Amniotic stem cell (primary cell): Measurements from ENCODE around the gene BPIFA2.
"Not testable (repeated sequence)": the region's sequence is repeated elsewhere in the genome, so short reads cannot be mapped to it uniquely, and the experiment has no call there.

Experiments used
- DNase-seq: peaks from one replicate; lab custom pipeline; 2025; lab: John Stamatoyannopoulos, UW

Gene BPIFA2, protein sequence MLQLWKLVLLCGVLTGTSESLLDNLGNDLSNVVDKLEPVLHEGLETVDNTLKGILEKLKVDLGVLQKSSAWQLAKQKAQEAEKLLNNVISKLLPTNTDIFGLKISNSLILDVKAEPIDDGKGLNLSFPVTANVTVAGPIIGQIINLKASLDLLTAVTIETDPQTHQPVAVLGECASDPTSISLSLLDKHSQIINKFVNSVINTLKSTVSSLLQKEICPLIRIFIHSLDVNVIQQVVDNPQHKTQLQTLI

DNA sequence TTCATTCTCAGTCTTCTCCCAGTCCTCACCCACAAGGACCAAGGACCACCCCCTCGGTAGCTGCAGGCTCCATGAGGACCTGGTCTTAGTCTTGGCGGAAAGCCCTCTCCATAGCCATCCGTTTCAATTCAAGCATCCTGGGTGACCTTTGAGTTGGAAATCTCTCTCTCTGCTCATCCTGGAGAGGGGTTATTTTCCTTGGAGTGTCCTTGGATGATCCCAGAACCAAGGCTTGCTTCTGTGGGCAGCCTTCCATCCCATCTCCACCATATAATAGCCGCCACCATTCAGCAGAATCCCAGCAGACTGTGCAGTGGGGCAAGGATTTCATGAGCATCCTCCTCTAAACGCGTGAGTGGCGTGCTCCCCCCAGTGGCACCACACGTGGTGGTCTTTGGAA lies at the start of gene BPIFA2:
BPIFA2 (plus strand) TSS at position 301 of the 400 bp plus-strand sequence. CDS start 987 bp downstream, outside the sequence.
- no peak for DNase-seq

DNA sequence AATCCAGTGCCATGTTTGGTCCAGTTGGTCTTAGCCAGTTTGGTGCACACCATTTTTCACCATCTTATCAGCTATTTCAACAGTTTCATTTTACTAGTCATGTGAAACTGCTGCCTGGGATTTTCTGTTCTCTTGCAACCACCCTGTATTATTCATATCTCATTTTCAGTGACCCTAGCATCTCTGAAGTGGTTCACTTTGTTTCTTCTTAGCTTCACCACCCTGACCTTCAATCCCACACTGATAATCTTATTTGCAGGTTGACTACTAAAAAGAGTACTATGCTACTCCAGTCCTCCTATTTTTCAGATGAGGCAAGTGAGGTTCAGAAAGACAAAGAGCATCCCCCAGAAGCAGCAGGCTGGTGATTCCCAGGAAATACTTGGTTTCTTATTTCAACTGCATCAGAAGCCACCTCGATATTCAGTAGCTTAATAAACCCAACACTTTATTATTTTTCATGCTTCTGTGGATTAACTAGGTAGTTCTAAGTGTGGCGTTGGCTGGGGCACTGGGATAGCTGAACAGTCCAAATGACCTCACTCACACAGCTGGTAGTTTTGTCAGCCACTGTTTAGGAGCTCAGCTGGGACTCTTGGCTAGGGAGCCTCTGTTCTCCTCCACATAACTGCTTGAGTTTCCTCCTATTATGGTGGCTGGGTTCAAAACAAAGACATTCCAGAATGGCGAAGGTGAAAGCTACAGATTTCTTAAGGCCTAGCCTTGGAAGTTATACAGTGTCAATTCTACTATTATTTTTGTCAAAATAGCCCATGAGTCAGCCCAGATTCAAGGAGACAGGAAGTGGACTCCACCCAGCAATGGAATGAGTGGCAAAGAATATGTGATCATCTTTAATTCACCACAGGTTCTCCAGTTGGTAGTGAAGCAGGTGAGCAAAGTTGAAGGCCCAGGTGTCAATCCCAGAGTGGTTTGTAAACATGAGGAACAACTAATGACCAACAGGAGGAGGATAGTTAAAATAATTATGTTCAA lies 47.9 kb upstream of the BPIFA2 start:
- no peak for DNase-seq

DNA sequence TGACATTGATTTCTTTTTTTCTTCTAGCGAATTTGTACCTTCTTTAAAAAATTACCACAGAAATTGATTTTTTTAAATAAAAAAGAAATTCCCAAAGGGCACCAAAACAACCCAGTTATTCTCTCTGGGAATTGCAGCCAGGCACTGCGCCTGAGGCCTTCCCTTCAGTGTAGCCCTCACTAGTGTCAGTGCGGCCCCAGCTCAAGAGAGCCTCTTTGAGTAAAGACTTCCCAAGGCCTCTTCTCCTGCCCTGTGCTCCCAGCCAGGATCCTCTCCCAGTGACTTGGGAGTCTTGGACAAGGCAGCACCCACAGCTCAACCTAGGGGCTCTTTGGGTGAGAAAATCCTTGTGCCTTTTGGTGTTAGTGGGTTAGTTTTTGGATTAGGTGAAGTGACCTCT lies 47.0 kb upstream of the BPIFA2 start:
- no peak for DNase-seq

DNA sequence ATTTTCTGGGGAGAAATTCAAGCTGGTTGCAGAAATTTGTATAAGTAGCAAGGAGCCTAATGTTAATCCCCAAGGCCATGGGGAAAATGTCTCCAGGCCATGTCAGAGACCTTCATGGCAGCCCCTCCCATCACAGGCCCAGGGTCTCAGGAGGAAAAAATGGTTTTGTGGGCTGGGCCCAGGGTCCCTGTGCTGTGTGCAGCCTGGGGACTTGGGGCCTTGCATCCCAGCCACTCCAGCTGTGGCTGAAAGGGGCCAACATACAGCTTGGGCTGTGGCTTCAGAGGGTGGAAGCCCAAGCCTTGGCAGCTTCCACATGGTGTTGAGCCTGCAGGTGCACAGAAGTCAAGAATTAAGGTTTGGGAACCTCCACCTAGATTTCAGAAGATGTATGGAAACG lies 45.7 kb upstream of the BPIFA2 start:
- not testable (repeated sequence) for DNase-seq

DNA sequence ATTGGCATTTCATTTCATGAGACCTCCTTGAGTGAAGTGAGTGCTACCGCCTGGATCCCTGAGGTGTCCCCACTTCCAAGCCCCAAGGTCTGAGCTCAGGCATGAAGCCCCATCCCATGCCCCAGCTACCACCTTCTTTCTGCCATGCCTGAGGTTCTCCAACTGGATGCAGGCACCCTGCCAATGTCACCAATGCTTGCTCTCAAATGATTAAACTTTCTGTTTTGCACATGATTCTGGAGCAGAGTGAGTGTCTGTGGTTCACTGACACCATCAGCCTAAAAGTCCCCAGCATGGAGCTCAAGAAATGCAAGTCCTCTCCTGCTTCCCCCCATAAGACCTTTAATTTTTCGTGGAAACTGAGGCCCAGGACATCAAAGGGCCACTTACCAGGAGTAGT lies 43.7 kb upstream of the BPIFA2 start:
- DNase-seq, result no peak

DNA sequence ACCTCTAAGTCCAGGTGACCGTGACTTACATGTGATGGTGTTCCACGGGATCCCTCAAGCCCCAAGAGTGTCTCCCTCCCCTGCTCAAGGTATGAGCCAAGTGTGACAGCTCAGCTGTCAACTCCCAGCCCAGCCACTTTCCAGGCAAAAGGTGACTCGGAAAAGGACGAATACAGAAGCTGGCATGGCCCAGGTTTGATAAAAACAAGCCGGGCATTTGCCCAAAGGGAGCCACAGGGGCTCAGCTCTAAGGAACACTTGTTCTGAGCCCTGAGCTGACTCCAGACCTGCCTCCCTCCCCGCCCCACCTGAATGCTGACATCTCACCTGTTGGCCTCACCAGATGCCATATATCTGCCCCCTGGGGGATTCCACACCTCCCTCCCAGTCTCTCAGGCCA lies 43.0 kb upstream of the BPIFA2 start:
- no peak for DNase-seq

DNA sequence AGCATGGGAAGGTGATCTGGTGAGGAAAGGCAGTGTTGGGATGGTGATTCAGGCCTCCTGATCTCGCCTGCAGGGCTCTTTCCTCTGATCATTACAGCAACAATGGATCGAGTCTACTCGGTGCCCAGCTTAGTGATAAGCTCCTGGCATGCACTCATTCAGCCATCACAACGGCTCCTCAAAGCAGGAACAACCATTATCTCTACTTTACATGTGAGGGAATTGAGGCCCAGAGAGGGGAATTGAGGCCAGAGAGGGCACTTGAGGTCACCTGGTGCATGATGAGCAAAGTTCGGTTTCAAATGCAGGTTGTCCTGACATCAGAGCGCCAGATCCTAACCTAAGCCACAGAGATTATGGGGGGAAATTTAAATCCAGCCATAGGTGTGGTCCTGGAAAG lies 42.0 kb upstream of the BPIFA2 start:
- no peak for DNase-seq

DNA sequence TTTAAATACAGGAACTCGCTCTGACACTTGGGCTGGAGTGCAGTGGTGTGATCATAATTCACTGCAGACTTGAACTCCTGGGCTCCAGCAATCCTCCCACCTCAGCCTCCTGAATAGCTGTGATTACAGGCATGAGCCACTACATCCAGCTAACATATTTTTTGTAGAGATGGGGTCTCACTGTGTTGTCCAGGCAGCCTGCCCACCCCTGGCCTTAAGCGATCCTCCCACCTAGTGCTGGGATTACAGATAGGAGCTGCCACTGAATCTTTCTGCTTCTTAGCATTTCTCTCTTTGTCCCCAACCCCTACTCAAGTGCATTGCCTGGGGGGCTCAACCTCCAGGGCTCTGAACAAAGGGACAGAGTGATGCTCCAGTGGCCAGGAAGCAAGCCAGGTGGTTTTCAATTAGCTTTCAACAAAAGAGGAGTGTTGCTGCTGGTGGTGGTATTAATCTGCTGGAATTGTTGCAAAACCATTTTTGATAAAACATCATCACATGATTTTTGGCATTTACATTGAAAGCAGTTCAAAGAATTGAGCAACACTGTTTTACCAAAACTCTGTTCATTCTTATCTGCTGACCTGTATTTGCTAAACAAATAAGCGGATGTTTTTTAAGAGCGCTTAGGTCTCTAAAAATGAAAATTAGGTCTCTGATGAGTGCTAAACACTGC lies 40.4 kb upstream of the BPIFA2 start:
- DNase-seq, result no peak

DNA sequence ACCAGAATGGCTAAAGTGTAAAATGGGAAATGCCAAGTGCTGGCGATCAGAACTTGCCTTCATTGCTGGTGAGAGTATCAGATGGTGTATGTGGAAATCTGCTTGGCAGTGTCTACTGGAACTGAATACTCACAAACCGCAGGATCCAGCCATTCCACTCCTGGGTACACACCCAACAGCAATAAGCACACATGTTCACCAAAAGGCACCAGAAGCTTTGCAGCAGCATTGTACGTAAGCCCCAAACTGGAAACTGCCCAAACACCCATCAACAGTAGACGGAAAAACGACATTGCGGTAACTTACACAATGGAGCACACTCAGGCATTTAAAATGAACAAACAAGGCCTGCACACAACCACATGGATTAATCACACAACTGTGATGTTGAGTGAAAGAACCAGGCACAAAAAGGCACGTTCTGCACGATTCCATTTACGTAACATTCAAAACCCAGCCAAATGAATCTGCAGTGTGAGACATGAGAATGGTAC lies 37.3 kb upstream of the BPIFA2 start:
- DNase-seq, result no peak

DNA sequence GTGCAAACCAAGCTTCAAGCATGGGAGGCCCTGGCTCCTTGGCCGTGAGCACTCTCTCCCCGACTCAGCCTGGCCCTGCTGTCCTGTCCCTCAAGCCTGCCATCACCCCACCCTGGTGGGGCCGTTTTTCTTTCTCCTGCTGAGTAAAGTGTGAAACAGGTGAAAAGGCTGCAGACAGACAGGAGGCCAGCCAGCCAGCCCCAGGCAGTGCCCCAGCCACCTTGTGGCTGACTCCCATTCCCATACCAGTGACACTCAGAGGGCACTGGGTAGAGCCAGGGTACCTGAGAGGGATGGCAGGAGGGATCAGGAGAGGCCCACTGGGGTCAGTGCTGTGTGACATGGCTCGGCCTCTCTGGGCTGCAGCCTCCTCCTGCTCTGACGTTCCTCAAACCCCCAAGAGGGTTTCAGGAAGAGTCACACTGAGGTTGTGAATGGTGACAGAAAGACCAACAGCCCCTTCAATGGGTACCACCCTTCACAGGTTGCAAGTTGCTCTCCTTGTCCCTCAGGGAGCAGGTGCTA lies 35.9 kb upstream of the BPIFA2 start:
- DNase-seq, result no peak

DNA sequence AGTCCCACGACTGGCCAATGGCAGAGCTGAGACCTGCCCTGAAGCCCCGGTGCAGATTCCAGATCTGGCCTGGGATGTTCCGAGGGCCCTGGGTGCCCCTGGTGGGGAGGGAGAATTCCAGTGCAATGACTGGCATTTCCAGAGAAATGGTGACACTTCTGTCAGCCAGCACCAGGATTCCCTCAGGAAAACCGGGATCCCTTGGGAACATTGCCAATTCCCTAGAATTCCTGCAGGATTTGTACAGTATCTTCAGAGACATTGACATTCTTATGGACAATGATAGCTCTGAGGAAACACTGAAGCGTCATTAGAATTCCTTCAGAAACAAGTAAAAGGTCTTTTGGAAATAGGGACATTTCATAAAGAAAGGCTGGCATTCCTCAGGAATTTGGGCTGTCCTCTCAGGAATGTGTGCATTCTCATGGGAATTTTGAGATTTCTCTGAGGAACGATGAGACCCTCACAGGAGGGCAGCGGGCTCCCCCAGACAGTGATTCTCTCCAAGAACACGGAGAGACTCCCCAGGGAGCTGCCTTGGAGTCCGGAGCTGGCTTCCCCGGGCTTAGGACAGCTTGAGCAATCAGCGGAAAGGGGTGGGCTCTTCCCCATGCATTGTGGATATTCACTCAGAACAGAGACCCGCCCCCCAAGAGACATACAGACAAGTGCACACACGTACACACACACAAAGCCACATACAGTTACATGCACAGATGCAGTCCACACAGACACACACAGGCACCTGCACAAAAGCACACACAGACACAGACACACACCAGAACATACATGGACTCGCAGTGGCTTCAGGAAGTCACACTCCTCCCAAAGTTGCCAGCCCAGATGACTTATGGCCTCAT lies 35.2 kb upstream of the BPIFA2 start:
- no peak for DNase-seq

DNA sequence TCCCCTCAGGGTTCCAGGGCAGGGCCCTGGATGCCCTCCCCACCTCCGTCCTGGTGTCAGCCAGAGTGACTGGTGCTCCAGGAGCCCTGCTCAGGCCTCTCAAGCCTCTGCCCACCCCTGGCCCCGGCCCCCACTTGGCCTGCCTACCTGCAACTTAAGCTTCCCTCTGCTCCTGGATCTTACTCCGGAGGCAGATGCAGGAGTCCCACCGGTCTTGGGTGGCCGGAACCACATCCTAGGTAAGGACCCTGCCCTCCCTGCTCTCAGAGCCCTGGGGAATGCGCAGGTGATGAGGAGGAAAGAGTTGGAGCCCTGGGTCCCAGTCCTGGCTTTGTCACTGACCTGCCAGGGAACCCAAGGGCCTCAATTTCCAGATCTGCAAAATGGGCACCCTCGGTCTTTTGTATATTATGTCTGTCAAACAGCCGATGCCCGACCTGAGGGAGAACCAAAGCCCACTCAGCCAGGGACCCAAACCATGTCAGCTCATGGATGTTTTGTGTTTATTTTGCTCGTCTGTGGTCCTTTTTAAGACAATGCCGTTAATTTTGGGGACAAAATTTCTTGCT lies 34.5 kb upstream of the BPIFA2 start:
- DNase-seq, result no peak

DNA sequence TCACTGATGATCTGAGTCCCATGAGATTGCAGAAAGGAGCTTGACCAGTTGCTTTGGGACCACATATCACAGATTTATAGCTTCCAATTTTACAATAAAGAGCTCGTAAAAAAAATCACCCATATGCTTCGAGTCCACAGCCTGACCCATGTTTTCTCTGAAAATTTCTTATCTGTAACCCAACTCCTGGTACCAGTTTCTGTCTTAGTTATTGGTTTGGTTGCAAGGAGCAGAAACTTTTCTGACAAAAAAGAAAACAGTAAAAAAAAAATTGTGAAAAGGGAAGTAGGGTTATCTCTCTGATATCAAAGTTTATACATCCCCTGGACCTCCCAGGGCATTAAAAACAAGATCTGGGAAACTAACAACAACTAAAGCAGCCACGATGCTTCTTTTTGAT lies 30.8 kb upstream of the BPIFA2 start:
- no peak for DNase-seq

DNA sequence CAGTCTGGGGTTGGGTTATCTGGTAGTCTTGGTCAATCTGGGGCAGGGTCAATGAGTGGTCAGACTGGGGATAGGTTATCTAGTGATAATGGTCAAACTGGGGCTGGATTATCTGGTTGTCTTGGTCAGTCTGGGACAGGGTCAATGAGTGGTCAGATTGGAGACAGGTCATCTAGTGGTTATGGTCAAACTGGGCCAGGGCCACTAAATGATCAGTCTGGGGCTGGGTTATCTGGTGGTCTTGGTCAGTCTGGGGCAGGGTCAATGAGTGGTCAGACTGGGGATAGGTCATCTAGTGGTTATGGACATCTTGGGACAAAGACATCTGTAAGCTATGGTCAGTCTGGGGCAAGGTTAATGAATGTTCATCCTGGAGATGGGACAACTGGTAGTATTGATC lies 28.5 kb upstream of the BPIFA2 start:
- DNase-seq, result no peak

DNA sequence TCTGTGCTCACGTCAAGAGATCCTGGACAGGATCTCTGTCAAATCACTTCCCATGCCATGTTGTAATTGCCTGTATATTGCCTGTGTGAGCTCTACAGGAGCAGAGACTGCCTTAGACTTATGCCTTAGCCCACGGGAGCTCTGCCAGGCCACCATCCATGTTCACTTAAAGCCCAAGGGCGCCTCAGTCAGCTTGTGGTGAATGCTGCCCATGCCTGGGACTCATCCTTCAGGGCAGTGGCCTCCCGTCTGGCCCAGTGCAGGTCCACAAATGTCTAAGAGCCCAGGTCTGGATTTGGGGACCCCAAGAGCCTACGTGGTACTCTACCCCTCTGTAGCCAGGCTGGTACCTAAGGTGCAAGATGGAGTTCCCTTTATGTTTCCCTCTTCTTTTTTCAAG lies 22.4 kb upstream of the BPIFA2 start:
- DNase-seq, result no peak

DNA sequence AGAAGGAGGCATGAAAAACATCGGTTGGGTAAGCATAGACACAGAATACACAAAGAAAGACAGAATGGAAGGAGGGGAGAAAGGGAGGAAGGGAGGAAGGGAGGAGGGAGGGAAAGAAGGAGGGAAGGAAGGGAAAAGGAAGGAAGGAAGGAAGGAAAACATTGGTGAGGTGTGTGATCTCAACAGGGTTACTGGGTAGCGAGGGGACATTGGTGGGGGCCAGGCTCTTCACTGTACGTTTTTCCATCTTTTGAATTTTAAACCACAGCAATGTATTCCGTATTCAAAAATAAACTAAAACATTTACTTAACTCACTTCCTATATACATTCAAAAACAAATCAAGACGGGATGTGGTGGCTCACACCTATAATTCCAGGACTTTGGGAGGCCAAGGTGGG lies 20.7 kb upstream of the BPIFA2 start:
- DNase-seq, result no peak

DNA sequence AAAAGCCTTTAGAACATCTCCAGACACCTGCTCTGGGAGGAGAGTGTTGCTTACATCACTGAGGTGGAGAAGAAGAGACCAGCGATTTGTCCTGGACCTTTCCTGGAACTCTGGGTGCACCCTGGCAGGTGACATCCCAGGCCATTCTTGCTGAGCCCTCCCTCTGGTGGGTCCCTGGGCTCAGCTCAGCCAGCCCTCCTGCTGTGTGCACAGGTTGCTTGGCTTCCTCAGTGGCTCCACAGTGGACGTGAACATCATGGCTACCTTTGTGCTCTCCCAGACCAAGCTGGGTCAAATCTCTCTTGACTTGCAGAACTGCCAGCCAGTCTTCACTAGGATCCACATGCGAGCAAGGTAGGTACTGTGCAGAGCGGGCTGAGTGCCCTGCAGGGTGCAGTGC lies 19.9 kb upstream of the BPIFA2 start:
- DNase-seq, result no peak

DNA sequence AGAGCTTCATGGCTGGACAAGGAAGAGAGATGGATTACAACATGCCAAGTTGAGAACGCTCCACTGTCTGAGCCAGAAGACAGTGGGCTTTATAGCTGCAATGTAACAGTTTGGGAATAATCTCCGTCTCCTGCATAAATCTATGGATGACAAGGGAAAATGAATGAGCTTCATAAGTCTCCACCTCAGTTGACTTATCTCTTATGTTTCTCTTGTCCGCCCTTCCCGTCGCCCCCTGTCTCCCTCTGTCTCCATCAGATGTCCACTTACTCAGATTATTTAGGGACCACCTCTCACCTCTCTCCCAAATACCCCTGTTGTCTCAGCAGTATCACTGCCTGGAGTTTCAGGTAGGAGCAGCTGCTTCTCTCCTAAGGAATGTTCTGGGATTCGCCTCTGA lies 13.7 kb upstream of the BPIFA2 start:
- no peak for DNase-seq

DNA sequence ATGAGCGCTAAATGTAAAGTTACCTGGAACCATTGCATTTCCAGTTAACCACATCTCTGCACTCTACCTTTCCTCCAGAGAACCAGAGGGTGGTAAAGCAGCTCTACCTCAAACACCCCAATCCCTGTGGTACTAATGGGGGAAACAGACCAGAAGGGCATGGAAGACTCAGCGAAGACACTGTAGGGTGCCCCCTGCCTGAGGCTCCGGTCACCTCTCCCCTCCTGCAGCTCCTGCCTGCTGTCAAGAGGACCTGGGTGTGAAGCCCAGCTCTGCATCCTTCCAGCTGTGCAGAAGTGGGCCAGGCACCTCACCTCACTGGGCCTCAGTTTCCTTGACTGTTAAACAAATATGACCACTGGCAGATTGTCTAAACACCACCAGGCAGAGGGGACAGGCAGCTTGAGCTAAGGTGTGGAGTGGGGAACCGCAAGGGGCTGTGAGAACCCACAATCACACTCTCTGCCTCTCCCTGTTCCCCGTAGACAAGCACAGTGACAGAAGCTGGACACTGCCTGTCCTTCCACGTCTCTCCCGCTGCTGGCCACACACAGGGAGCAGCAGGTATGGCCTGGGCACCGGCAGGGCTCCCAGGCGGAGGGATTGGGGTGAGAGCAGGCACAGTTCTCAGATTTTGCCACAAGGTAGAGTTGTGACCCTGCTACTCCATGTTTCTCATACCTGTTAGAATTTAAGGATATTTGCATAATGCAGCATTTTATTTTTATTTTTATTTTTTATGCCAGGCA lies 9.1 kb upstream of the BPIFA2 start:
- DNase-seq, result no peak

DNA sequence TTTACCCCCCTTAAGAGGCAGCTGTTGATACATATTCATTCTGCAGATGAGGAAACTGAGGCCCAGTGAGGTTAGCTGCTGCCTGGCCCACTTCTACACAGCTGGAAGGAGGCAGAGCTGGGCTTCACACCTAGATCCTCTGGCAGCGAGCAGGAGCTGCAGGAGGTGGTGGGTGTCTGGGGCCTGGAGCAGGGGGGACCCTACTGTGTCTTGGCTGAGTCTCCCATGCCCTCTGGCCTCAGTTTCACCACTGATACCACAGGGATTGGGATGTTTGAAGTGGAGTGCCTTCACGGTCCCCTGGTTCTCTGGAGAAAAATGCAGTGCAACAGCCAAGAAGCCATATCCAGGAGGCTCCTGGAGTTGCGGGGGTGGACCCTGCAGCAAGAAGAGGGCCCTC lies 8.2 kb upstream of the BPIFA2 start:
- no peak for DNase-seq
